ENCODE data around the gene KIZ. TPM values are rescaled to one million over a fixed set of nuclear protein-coding genes. Genes with fewer than 3 reads are reported as not detected.

Gene KIZ
- total and polyA plus RNA-seq, 2 donors from 2014 or later = 17.3 to 21.8 TPM

DNA sequence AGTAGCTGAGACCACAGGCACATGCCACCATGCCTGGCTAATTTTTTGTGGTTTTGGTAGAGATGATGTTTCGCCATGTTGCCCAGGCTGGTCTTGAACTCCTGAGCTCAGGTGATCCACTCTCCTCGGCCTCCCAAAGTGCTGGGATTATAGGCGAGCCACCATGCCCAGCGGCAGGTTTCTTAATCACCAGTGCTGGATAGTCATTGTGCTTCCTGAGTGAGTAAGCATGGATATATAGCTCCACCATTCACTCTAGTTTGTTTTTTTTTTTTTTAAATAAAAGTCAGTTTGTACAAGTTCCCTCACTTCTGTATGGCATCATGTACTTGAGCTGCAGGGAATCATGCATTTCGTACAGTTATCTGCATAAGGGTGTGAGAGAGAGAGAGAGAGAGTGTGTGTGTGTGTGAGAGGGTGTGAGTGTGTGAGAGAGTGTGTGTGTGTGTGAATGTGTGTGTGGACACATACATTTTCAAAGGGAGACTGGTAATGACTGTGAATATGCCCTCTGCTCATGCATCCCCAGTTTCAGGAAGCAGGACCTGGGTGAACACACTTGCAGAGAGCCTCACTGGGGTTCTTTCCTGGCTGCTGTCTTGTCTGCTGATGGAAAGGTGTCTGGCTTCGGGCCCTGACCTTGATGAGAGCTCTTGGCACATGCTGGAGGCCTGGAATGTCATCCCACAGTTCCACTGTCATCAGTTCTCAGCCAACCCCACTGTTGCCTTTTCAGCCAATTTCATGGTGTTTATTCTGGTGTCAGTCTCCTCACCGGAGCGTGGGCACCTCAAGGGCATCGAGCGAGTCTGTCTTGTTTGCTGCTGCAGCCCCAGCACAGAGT, 112.3 kb downstream of the KIZ start:
- Histone ChIP-seq H3K9me3 (ENCODE audit: control insufficient read depth in 2 of 3, insufficient read depth in 1 of 3, low read length in 3 of 3) (no peaks in the 10 kb centered on the region), H3K27ac (ENCODE audit: low read depth in 2 of 2, low read length in 2 of 2) (no peak overlapping the region), H3K27me3 (ENCODE audit: control insufficient read depth, insufficient read depth, low read length) (no peaks in the 10 kb centered on the region), H3K4me1 (ENCODE audit: control insufficient read depth in 2 of 3, insufficient read depth in 2 of 3, low read depth in 1 of 3, low read length in 3 of 3) (no peaks in the 10 kb centered on the region), H3K36me3 (ENCODE audit: control insufficient read depth in 2 of 3, insufficient read depth in 3 of 3, low read length in 3 of 3) (peaks cover 0 to 2% (median 0%) of the 10 kb centered on the region in 3 donors), H3K4me3 (ENCODE audit: low read length in 3 of 3) (no peak overlapping the region), H3K9ac (ENCODE audit: low read length in 3 of 3) (no peak overlapping the region)
- TF ChIP-seq, protein P1, sequence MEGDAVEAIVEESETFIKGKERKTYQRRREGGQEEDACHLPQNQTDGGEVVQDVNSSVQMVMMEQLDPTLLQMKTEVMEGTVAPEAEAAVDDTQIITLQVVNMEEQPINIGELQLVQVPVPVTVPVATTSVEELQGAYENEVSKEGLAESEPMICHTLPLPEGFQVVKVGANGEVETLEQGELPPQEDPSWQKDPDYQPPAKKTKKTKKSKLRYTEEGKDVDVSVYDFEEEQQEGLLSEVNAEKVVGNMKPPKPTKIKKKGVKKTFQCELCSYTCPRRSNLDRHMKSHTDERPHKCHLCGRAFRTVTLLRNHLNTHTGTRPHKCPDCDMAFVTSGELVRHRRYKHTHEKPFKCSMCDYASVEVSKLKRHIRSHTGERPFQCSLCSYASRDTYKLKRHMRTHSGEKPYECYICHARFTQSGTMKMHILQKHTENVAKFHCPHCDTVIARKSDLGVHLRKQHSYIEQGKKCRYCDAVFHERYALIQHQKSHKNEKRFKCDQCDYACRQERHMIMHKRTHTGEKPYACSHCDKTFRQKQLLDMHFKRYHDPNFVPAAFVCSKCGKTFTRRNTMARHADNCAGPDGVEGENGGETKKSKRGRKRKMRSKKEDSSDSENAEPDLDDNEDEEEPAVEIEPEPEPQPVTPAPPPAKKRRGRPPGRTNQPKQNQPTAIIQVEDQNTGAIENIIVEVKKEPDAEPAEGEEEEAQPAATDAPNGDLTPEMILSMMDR (IDR thresholded peaks at IDR 0.05; ENCODE audit: borderline replicate concordance, extremely low read depth, insufficient read depth) = no peak
- intact Hi-C loops (cut with DNase I) = loop anchor here (5.0 kb wide), 1 partner anchor 269 kb away; no protein-coding TSS in a partner anchor
- DNase-seq (no peak), FAIRE-seq (no peak)

- no peak overlapping the region for H3K9ac ChIP-seq (ENCODE audit: low read length in 3 of 3)
- H3K4me1 ChIP-seq (ENCODE audit: control insufficient read depth in 2 of 3, insufficient read depth in 2 of 3, low read depth in 1 of 3, low read length in 3 of 3) = no peaks in the 10 kb centered on the region
- H3K4me3 ChIP-seq (ENCODE audit: low read length in 3 of 3) = no peak overlapping the region
- DNase-seq = no peak
- peaks cover 0 to 2% (median 0%) of the 10 kb centered on the region in 3 donors for H3K36me3 ChIP-seq (ENCODE audit: control insufficient read depth in 2 of 3, insufficient read depth in 3 of 3, low read length in 3 of 3)
- no peaks in the 10 kb centered on the region for H3K27me3 ChIP-seq (ENCODE audit: control insufficient read depth, insufficient read depth, low read length)
- TF ChIP-seq, protein P1 (IDR thresholded peaks at IDR 0.05; ENCODE audit: borderline replicate concordance, extremely low read depth, insufficient read depth) = no peak
- H3K27ac ChIP-seq (ENCODE audit: low read depth in 2 of 2, low read length in 2 of 2) = no peak overlapping the region
- H3K9me3 ChIP-seq (ENCODE audit: control insufficient read depth in 2 of 3, insufficient read depth in 1 of 3, low read length in 3 of 3) = no peaks in the 10 kb centered on the region
- no peak for FAIRE-seq
- intact Hi-C loops (cut with DNase I) = loop anchor here (5.0 kb wide), 1 partner anchor 268 kb away; no protein-coding TSS in a partner anchor
Observed at GRCh38 chr20:21238818-21239536, 113.1 kb downstream of the KIZ start.

DNA sequence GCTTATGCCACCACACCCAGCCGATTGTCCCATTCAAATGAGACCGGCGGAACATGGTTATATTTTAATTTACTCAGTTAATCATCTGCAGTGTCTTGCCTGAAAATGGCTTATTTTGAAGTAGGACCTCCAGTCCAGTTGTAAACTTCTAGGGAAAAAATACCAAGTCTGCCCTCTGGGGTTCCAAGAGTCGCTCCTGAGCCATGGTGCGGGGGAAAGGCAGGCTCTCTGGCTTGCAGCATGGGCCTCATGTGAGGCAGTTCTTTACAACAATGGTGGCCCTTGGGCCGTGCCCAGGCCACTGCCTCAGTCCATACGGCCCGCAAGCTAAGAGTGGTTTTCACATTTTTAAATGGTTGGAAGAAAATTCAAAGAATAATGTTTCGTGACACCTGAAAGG, 114.5 kb downstream of the KIZ start:
- H3K27ac ChIP-seq (ENCODE audit: low read depth in 2 of 2, low read length in 2 of 2) = no peak overlapping the region
- FAIRE-seq = no peak

More for the DNA sequence above, 114.5 kb downstream of the KIZ start:
- peak in 2 of 5 donors; percentile 1 to 24 for DNase-seq
- Histone ChIP-seq H3K27me3 (ENCODE audit: control insufficient read depth, insufficient read depth, low read length) (no peaks in the 10 kb centered on the region), H3K9me3 (ENCODE audit: control insufficient read depth in 2 of 3, insufficient read depth in 1 of 3, low read length in 3 of 3) (no peaks in the 10 kb centered on the region), H3K4me1 (ENCODE audit: control insufficient read depth in 2 of 3, insufficient read depth in 2 of 3, low read depth in 1 of 3, low read length in 3 of 3) (no peaks in the 10 kb centered on the region), H3K4me3 (ENCODE audit: low read length in 3 of 3) (no peak overlapping the region), H3K36me3 (ENCODE audit: control insufficient read depth in 2 of 3, insufficient read depth in 3 of 3, low read length in 3 of 3) (peaks cover 0 to 4% (median 0%) of the 10 kb centered on the region in 3 donors), H3K9ac (ENCODE audit: low read length in 3 of 3) (no peak overlapping the region)
- TF ChIP-seq, protein P1 (IDR thresholded peaks at IDR 0.05; ENCODE audit: borderline replicate concordance, extremely low read depth, insufficient read depth) = no peak
- intact Hi-C loops (cut with DNase I) = no loop called here
